Vagina (tissue), 2 donors: ENCODE measurements around the gene TRIP13. TPM values are rescaled to one million over a fixed set of nuclear protein-coding genes. Genes with fewer than 3 reads are reported as not detected.

Source experiments
- DNase-seq, 2 donors: peaks; one replicate each; pipeline ENCODE4 v3.0.0-alpha.2; 2017; ENCODE audit errors: extremely low spot score in 2 of 2
- H3K27ac ChIP-seq: fragments of 200-600 bp; sonication (generic); one replicate; pipeline ENCODE4 v1.5.1; 2019
- H3K27me3 ChIP-seq: fragments of 200-600 bp; sonication (generic); one replicate; pipeline ENCODE4 v1.5.1; 2019
- H3K36me3 ChIP-seq, 2 donors: fragments of 200-600 bp; sonication (generic); one replicate each; pipeline ENCODE4 v1.5.1; 2017 to 2019
- H3K4me1 ChIP-seq: fragments of 200-600 bp; sonication (generic); one replicate; pipeline ENCODE4 v1.5.1; 2019
- H3K4me3 ChIP-seq, 2 donors: fragments of 200-600 bp; sonication (generic); 1 replicate in 1 of 2; 2 replicates in 1 of 2; pipeline ENCODE4 v1.5.1; 2016 to 2019
- H3K9me3 ChIP-seq: fragments of 200-600 bp; sonication (generic); one replicate; pipeline ENCODE4 v1.5.1; 2019
- CTCF ChIP-seq, 3 experiments: fragments of 450-650 bp in 2 of 3; fragments of 200-600 bp in 1 of 3; sonication (generic) in 1 of 3; IDR thresholded peaks; one replicate each; pipeline ENCODE4 v1.5.1; 2017 to 2019; ENCODE audit warnings: antibody characterized with exemption in 3 of 3, mild to moderate bottlenecking in 2 of 3, moderate library complexity in 2 of 3
- POLR2A ChIP-seq, 2 donors: fragments of 450-650 bp; IDR thresholded peaks; one replicate each; pipeline ENCODE4 v1.6.1; 2017; ENCODE audit warnings: antibody characterized with exemption in 2 of 2, mild to moderate bottlenecking in 2 of 2, moderate library complexity in 2 of 2
- POLR2AphosphoS5 ChIP-seq, 2 donors: sonication (generic); formaldehyde crosslinking; IDR thresholded peaks; one replicate each; pipeline ENCODE4 v1.9.0; 2017; ENCODE audit warnings: antibody characterized with exemption in 2 of 2, mild to moderate bottlenecking in 2 of 2, low read depth in 1 of 2; ENCODE audit not compliant: insufficient read depth in 1 of 2
- intact Hi-C: fragments of 100-400 bp; cut with DNase I; formaldehyde crosslinking; loops from one replicate; pipeline ENCODE4 v1.15.1; 2023
- total RNA-seq: library from RNA; depleted of rRNA; stranded (reverse); fragments of >200 nt; gene quantifications from one replicate; pipeline ENCODE4 v1.2.3, GENCODE V29; 2016

Gene TRIP13
- total RNA-seq, 1 donor from 2014 or later: 3.7 TPM

- no peak for DNase-seq
- Histone ChIP-seq H3K27me3 (no peaks in the 10 kb centered on the region), H3K27ac (no peak overlapping the region), H3K4me3 (no peak overlapping the region), H3K9me3 (no peaks in the 10 kb centered on the region), H3K4me1 (no peaks in the 10 kb centered on the region), H3K36me3 (peaks cover 6 to 93% of the 10 kb centered on the region in 2 donors)
- TF ChIP-seq CTCF (IDR thresholded peaks at IDR 0.05) (no peak), POLR2A (IDR thresholded peaks at IDR 0.05) (no peak), POLR2AphosphoS5 (IDR thresholded peaks at IDR 0.05; ENCODE audit: insufficient read depth in 1 of 2, low read depth in 1 of 2) (no peak)
- intact Hi-C loops: no loop called here
These were observed 7.6 kb upstream of the TRIP13 start for GRCh38 chr5:885127-885442.

GRCh38 chr5:885529-885928, 7.2 kb upstream of the TRIP13 start:
- no peak overlapping the region for H3K27ac ChIP-seq
- H3K4me1 ChIP-seq: no peaks in the 10 kb centered on the region
- no peak for DNase-seq
- intact Hi-C loops: no loop called here
- TF ChIP-seq POLR2AphosphoS5 (IDR thresholded peaks at IDR 0.05; ENCODE audit: insufficient read depth in 1 of 2, low read depth in 1 of 2): no peak
- no peak for TF ChIP-seq POLR2A (IDR thresholded peaks at IDR 0.05)
- TF ChIP-seq CTCF (IDR thresholded peaks at IDR 0.05): no peak
- no peaks in the 10 kb centered on the region for H3K27me3 ChIP-seq
- no peak overlapping the region for H3K4me3 ChIP-seq
- H3K36me3 ChIP-seq: peaks cover 6 to 98% of the 10 kb centered on the region in 2 donors
- H3K9me3 ChIP-seq: no peaks in the 10 kb centered on the region

GRCh38 chr5:886036-886435, 6.6 kb upstream of the TRIP13 start:
- DNase-seq: no peak
- intact Hi-C loops: no loop called here
- Histone ChIP-seq H3K36me3 (peaks cover 6 to 97% of the 10 kb centered on the region in 2 donors), H3K9me3 (no peaks in the 10 kb centered on the region), H3K27me3 (no peaks in the 10 kb centered on the region), H3K4me1 (peaks cover 3% of the 10 kb centered on the region), H3K4me3 (no peak overlapping the region), H3K27ac (no peak overlapping the region)
- no peak for TF ChIP-seq POLR2A (IDR thresholded peaks at IDR 0.05)
- no peak for TF ChIP-seq CTCF (IDR thresholded peaks at IDR 0.05)

- H3K9me3 ChIP-seq: no peaks in the 10 kb centered on the region
- H3K36me3 ChIP-seq: peaks cover 6 to 90% of the 10 kb centered on the region in 2 donors
These were observed 5.9 kb upstream of the TRIP13 start for GRCh38 chr5:886716-887325.

More at GRCh38 chr5:886716-887325, 5.9 kb upstream of the TRIP13 start:
- Histone ChIP-seq H3K4me1 (peaks cover 11% of the 10 kb centered on the region), H3K27ac (no peak overlapping the region), H3K4me3 (no peak overlapping the region), H3K27me3 (no peaks in the 10 kb centered on the region)
- no peak for DNase-seq
- intact Hi-C loops: no loop called here
- TF ChIP-seq CTCF (IDR thresholded peaks at IDR 0.05): no peak
- TF ChIP-seq POLR2A (IDR thresholded peaks at IDR 0.05): no peak
- TF ChIP-seq POLR2AphosphoS5 (IDR thresholded peaks at IDR 0.05; ENCODE audit: insufficient read depth in 1 of 2, low read depth in 1 of 2): no peak
